HepG2 (cell line): ENCODE data around the gene COASY. TPM values are rescaled to one million over a fixed set of nuclear protein-coding genes. Genes with fewer than 3 reads are reported as not detected.

Experiments
- ATAC-seq: fragments of 200-7000 bp; cut with Tn5 transposase; 3 replicates; pipeline ENCODE4 v1.9.1; 2020; ENCODE audit warnings: mild to moderate bottlenecking, moderate library complexity
- BruUV-seq: library from RNA; stranded (reverse); fragments of 400-500 nt; replicated peaks from 2 replicates; lab custom pipeline; 2021; lab: Mats Ljungman, UMichigan
- CTCF ChIA-PET: fragments of 300-600 bp; formaldehyde crosslinking; extraction: SDS; loops from one replicate; lab custom pipeline; 2021; ENCODE audit warnings: low total read pairs, inconsistent platforms, low intra/inter-chr PET ratio; lab: Yijun Ruan, JAX
- POLR2A ChIA-PET: fragments of 350-600 bp; sonication (Branson Sonifier 250); formaldehyde crosslinking; loops from one replicate; lab custom pipeline; 2020; ENCODE audit warnings: antibody characterized with exemption, inconsistent platforms; lab: Yijun Ruan, JAX
- DNase-seq: peaks from one replicate; pipeline ENCODE4 v3.0.0-alpha.2; 2015; ENCODE audit warnings: low spot score
- FAIRE-seq: peaks from 3 replicates; lab custom pipeline; 2011; peaks lifted over from hg19 to GRCh38; lab: Jason Lieb, UNC
- H2AFZ ChIP-seq: one replicate; pipeline ENCODE4 v1.6.1; 2011; ENCODE audit warnings: low read length, inconsistent platforms
- H3K27ac ChIP-seq: fragments of 300-600 bp; 3 replicates; pipeline ENCODE4 v1.8.0; 2011; ENCODE audit warnings: mixed run types, mild to moderate bottlenecking, mixed read lengths, low read length, inconsistent platforms; ENCODE audit not compliant: insufficient read depth; ENCODE audit errors: extremely low read length
- H3K27me3 ChIP-seq, 2 experiments: fragments of 200-600 bp in 1 of 2; 2 replicates in 1 of 2; 3 replicates in 1 of 2; pipeline versions ENCODE4 v1.6.0 to v1.8.0; 2011; ENCODE audit warnings: low read length in 2 of 2, mild to moderate bottlenecking in 2 of 2, moderate library complexity in 2 of 2, inconsistent platforms in 1 of 2; ENCODE audit not compliant: insufficient read depth in 2 of 2, control insufficient read depth in 1 of 2
- H3K36me3 ChIP-seq, 2 experiments: fragments of 200-600 bp in 1 of 2; replicated peaks in 1 of 2; 2 replicates in 1 of 2; 3 replicates in 1 of 2; pipeline versions ENCODE4 v1.5.1 to v1.8.0; 2011; ENCODE audit warnings: low read length in 2 of 2, inconsistent platforms in 1 of 2; ENCODE audit not compliant: insufficient read depth in 2 of 2, control insufficient read depth in 1 of 2
- H3K4me1 ChIP-seq: 2 replicates; pipeline ENCODE4 v1.5.1; 2012; ENCODE audit warnings: low read length, inconsistent platforms; ENCODE audit not compliant: insufficient read depth
- H3K4me2 ChIP-seq: 2 replicates; pipeline ENCODE4 v1.6.0; 2011; ENCODE audit warnings: low read depth, low read length, inconsistent platforms
- H3K4me3 ChIP-seq, 3 experiments: fragments of 200-600 bp in 1 of 3; sonication (generic), shearing (Covaris generic) in 1 of 3; replicated peaks in 1 of 3; 2 replicates each; pipeline ENCODE4 v1.5.1; 2011 to 2016; ENCODE audit warnings: low read length in 3 of 3, inconsistent platforms in 2 of 3, low read depth in 2 of 3, mild to moderate bottlenecking in 2 of 3, control low read depth in 1 of 3, mixed read lengths in 1 of 3; ENCODE audit not compliant: insufficient read depth in 1 of 3
- H3K79me2 ChIP-seq: one replicate; pipeline ENCODE4 v1.6.1; 2011; ENCODE audit warnings: low read length, inconsistent platforms; ENCODE audit not compliant: insufficient read depth
- H3K9ac ChIP-seq: 2 replicates; pipeline ENCODE4 v1.6.0; 2011; ENCODE audit warnings: mild to moderate bottlenecking, low read depth, low read length, inconsistent platforms; ENCODE audit not compliant: insufficient read depth
- H3K9me3 ChIP-seq: 2 replicates; pipeline ENCODE4 v1.5.1; 2012; ENCODE audit warnings: mild to moderate bottlenecking, low read length
- H4K20me1 ChIP-seq: 2 replicates; pipeline ENCODE4 v1.6.0; 2011; ENCODE audit warnings: inconsistent platforms, mild to moderate bottlenecking, low read length, moderate library complexity; ENCODE audit not compliant: insufficient read depth
- AGO2 ChIP-seq: fragments of 200-400 bp; formaldehyde crosslinking; optimal IDR thresholded peaks from 2 replicates; pipeline ENCODE3; 2017; ENCODE audit warnings: mild to moderate bottlenecking, low read depth, low read length, moderate library complexity
- CEBPB ChIP-seq: IDR thresholded peaks from 2 replicates; pipeline ENCODE4 v1.6.1; 2011; ENCODE audit warnings: low read depth, low read length, improper control_type of control experiment, borderline replicate concordance
- DRAP1 ChIP-seq: IDR thresholded peaks from 2 replicates; pipeline ENCODE4 v1.6.1; 2016; ENCODE audit warnings: missing genetic modification reagents, missing compliant biosample characterization
- GATAD1 ChIP-seq: IDR thresholded peaks from 2 replicates; pipeline ENCODE4 v1.6.1; 2016; ENCODE audit warnings: missing genetic modification reagents, missing compliant biosample characterization
- HCFC1 ChIP-seq: fragments of 150-350 bp; IDR thresholded peaks from 2 replicates; pipeline ENCODE4 v1.6.1; 2014; ENCODE audit warnings: low read depth, low read length
- HDAC2 ChIP-seq: sonication (generic); formaldehyde crosslinking; IDR thresholded peaks from 2 replicates; pipeline ENCODE4 v1.4.0; 2020; ENCODE audit warnings: missing genetic modification reagents
- MBNL3 ChIP-seq: fragments of 250-450 bp; sonication (Bioruptor Pico); conservative IDR thresholded peaks from 2 replicates; pipeline ENCODE4 v1.8.0; 2022; ENCODE audit warnings: mild to moderate bottlenecking, inconsistent platforms
- POLR2A ChIP-seq, 2 experiments: IDR thresholded peaks; 2 replicates each; pipeline ENCODE4 v1.6.1; 2011; ENCODE audit warnings: low read depth in 2 of 2, low read length in 2 of 2, mild to moderate bottlenecking in 1 of 2, moderate library complexity in 1 of 2; ENCODE audit not compliant: insufficient read depth in 1 of 2
- POLR2G ChIP-seq: fragments of 200-400 bp; formaldehyde crosslinking; IDR thresholded peaks from 2 replicates; pipeline ENCODE4 v1.6.1; 2018; ENCODE audit warnings: mild to moderate bottlenecking, low read depth, low read length, moderate library complexity
- RBFOX2 ChIP-seq: fragments of 200-400 bp; formaldehyde crosslinking; IDR thresholded peaks from 2 replicates; pipeline ENCODE4 v1.6.1; 2017; ENCODE audit warnings: low read depth, mild to moderate bottlenecking, low read length
- SUZ12 ChIP-seq: fragments of 150-350 bp; IDR thresholded peaks from 2 replicates; pipeline ENCODE4 v1.6.1; 2014; ENCODE audit warnings: low read depth, low read length
- TRIM24 ChIP-seq: sonication (generic); formaldehyde crosslinking; IDR thresholded peaks from 2 replicates; pipeline ENCODE4 v1.8.0; 2022; ENCODE audit warnings: mild to moderate bottlenecking, missing genetic modification reagents
- WGBS: methylation state at CpG from one replicate; pipeline ENCODE4 v1.1.6; 2017; ENCODE audit warnings: low lambda C conversion rate; 5-methylcytosine and 5-hydroxymethylcytosine counted together
- in situ Hi-C: cut with HindIII; loops from 2 replicates; pipeline ENCODE4 v1.10.0; 2017; ENCODE audit warnings: low pct_unique_long_range_greater_than_20kb; ENCODE audit not compliant: extremely low pct_ligation_motif_present
- intact Hi-C: fragments of 100-400 bp; cut with micrococcal nuclease; formaldehyde crosslinking; loops from one replicate; pipeline ENCODE4 v1.10.0; 2022; ENCODE audit not compliant: unreplicated experiment
- polyA plus RNA-seq, 8 experiments: library from polyadenylated mRNA; depleted of rRNA in 3 of 8; stranded (reverse) in 7 of 8; unstranded in 1 of 8; fragments of >200 nt; fragmentation: Illumina TruSeq in 4 of 8; extraction: Trizol in 4 of 8; gene quantifications; 2 replicates each; pipeline versions ENCODE4 v1.2.1 to v1.2.3, GENCODE V29; 2011 to 2016; ENCODE audit warnings: low read depth in 4 of 8, missing spikeins in 1 of 8, mixed read lengths in 1 of 8; ENCODE audit not compliant: insufficient read depth in 1 of 8
- total RNA-seq, 5 experiments: library from RNA; depleted of rRNA; stranded (reverse); fragments of >200 nt; fragmentation: Illumina TruSeq; extraction: Trizol; gene quantifications; 2 replicates each; pipeline ENCODE4 v1.2.3, GENCODE V29; 2016; ENCODE audit warnings: low read depth in 1 of 5

Gene COASY
- total and polyA plus RNA-seq, 2 of the 13 experiments (the other 11 are each of a cell fraction or from before 2014, with no cell fraction given), result 90.7 to 125 TPM

DNA sequence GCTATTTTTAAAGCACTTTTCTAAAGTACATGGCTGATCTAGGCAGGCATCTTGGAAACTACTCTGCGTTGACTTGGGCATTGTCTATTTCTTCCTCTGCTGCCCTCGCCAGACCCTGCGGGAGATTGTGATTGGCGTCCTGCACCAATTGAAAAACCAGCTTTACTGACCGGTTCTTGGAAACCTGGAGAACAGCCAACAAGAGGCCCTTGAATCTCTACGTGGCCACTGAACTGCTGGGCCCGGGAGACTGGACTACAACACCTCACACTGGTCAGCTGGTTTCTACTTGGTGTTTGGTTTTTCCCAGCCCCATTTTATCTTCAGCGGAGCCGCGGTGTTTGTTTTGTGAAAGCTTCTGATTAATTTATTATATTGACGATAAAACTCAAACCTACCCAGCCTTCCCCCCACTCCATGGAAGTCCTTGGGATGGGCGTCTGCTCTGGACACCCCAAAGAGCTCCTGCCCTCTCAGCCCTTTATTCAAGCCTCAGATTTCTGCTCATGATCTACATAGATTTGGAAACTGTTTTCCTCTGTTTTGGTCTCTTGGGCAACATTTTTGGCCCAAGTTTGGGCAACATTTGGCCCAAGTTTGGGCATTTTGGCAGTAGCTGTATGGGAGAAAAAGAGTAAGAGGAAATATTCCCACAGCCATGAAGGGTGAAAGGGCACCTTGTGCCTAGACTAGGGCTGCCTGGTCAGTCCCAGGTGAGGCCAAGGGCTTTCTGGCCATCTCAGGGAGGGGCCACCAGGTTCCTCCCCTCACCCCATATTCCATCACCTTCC lies 9.7 kb downstream of the COASY start:
- ChIA-PET CTCF (no interaction called here), POLR2A (interaction anchor here (1.3 kb wide), 1 partner anchor 37 kb away, joined by 5 read pairs; the partner anchor contains the start of genes RETREG3 and TUBG1)
- DNase-seq, result no peak
- no peaks in the 10 kb centered on the region for H3K9me3 ChIP-seq
- ATAC-seq, result no peak
- no peak overlapping the region for H3K4me2 ChIP-seq
- H3K27ac ChIP-seq, result no peak overlapping the region
- FAIRE-seq, result no peak
- intact Hi-C loops, result no loop called here
- H4K20me1 ChIP-seq, result no peaks in the 10 kb centered on the region
- H3K36me3 ChIP-seq, result peaks cover 36 to 55% of the 10 kb centered on the region in 2 experiments
- in situ Hi-C loops, result no loop called here
- peaks cover 24% of the 10 kb centered on the region for H3K79me2 ChIP-seq
- H3K4me1 ChIP-seq, result peaks cover 50% of the 10 kb centered on the region
- no peak overlapping the region for H3K9ac ChIP-seq
- no TSS peak for BruUV-seq
- TF ChIP-seq POLR2A (IDR thresholded peaks at IDR 0.05; ENCODE audit: insufficient read depth in 1 of 2, low read depth in 2 of 2, low read length in 2 of 2) (0 out of 4 replicates have a peak, but pooled peaks of 1 of the 2 experiments have one; percentile 34), AGO2 (peak; percentile 29), RBFOX2 (0 out of 2 replicates have a peak, but pooled peaks have one; percentile 34), POLR2G (peak; percentile 11; the same call in 1 of the 2 replicates), HDAC2 (CRISPR knock-in tag) (no peak), TRIM24 (no peak)
- no peaks in the 10 kb centered on the region; a peak in 1 of 5 replicates for H3K27me3 ChIP-seq
- 91% methylated on average over 12 of the region's 12 CpGs for WGBS
- no peak overlapping the region for H3K4me3 ChIP-seq
- H2AFZ ChIP-seq, result no peak overlapping the region

GRCh38 chr17:42573095-42573494 lies 11.1 kb downstream of the COASY start:
- DNase-seq, result no peak
- peaks cover 46% of the 10 kb centered on the region for H3K4me1 ChIP-seq
- H3K27ac ChIP-seq, result no peak overlapping the region
- CTCF ChIA-PET, result no interaction called here
- BruUV-seq, result no TSS peak
- TF ChIP-seq SUZ12 (no peak), HCFC1 (no peak), DRAP1 (CRISPR knock-in tag) (no peak), MBNL3 (CRISPR knock-in tag) (no peak), CEBPB (0 out of 2 replicates have a peak, but pooled peaks have one; percentile 12), GATAD1 (CRISPR knock-in tag) (no peak)
- TF ChIP-seq, all 625 proteins: peak for 1
- Histone ChIP-seq H3K9ac (no peak overlapping the region), H3K36me3 (peaks cover 35 to 55% of the 10 kb centered on the region in 2 experiments), H3K27me3 (no peaks in the 10 kb centered on the region; a peak in 1 of 5 replicates), H4K20me1 (no peaks in the 10 kb centered on the region), H3K4me2 (no peak overlapping the region), H3K79me2 (peaks cover 28% of the 10 kb centered on the region), H2AFZ (no peak overlapping the region), H3K4me3 (no peak overlapping the region), H3K9me3 (no peaks in the 10 kb centered on the region)
- no peak for FAIRE-seq
- POLR2A ChIA-PET, result interaction anchor here (1.1 to 8.5 kb wide), 2 partner anchors 8 to 36 kb away, joined by 5 to 128 read pairs; partner anchors contain the start of genes COASY, MLX, RETREG3 and TUBG1
- WGBS, result 93% methylated on average over 4 of the region's 4 CpGs
- intact Hi-C loops (no loop called here), in situ Hi-C loops (no loop called here)
- ATAC-seq, result no peak
